IPS-15b (cell line): Measurements from ENCODE around the gene MPND.

Source experiments
- H3K27me3 ChIP-seq: one replicate; pipeline ENCODE4 v1.6.1; 2013; ENCODE audit warnings: low read length; ENCODE audit not compliant: control insufficient read depth, insufficient read depth
- H3K36me3 ChIP-seq: one replicate; pipeline ENCODE4 v1.6.1; 2013; ENCODE audit warnings: low read length; ENCODE audit not compliant: control insufficient read depth, insufficient read depth
- H3K4me1 ChIP-seq: one replicate; pipeline ENCODE4 v1.6.1; 2013; ENCODE audit warnings: mild to moderate bottlenecking, low read length; ENCODE audit not compliant: control insufficient read depth, insufficient read depth
- H3K4me3 ChIP-seq: one replicate; pipeline ENCODE4 v1.5.1; 2013; ENCODE audit warnings: low read depth, low read length
- H3K9ac ChIP-seq: one replicate; pipeline ENCODE4 v1.6.1; 2013; ENCODE audit warnings: low read depth, mild to moderate bottlenecking, low read length
- H3K9me3 ChIP-seq: one replicate; pipeline ENCODE4 v1.6.1; 2013; ENCODE audit warnings: mild to moderate bottlenecking, low read length; ENCODE audit not compliant: control insufficient read depth, insufficient read depth

Gene MPND, protein sequence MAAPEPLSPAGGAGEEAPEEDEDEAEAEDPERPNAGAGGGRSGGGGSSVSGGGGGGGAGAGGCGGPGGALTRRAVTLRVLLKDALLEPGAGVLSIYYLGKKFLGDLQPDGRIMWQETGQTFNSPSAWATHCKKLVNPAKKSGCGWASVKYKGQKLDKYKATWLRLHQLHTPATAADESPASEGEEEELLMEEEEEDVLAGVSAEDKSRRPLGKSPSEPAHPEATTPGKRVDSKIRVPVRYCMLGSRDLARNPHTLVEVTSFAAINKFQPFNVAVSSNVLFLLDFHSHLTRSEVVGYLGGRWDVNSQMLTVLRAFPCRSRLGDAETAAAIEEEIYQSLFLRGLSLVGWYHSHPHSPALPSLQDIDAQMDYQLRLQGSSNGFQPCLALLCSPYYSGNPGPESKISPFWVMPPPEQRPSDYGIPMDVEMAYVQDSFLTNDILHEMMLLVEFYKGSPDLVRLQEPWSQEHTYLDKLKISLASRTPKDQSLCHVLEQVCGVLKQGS

DNA sequence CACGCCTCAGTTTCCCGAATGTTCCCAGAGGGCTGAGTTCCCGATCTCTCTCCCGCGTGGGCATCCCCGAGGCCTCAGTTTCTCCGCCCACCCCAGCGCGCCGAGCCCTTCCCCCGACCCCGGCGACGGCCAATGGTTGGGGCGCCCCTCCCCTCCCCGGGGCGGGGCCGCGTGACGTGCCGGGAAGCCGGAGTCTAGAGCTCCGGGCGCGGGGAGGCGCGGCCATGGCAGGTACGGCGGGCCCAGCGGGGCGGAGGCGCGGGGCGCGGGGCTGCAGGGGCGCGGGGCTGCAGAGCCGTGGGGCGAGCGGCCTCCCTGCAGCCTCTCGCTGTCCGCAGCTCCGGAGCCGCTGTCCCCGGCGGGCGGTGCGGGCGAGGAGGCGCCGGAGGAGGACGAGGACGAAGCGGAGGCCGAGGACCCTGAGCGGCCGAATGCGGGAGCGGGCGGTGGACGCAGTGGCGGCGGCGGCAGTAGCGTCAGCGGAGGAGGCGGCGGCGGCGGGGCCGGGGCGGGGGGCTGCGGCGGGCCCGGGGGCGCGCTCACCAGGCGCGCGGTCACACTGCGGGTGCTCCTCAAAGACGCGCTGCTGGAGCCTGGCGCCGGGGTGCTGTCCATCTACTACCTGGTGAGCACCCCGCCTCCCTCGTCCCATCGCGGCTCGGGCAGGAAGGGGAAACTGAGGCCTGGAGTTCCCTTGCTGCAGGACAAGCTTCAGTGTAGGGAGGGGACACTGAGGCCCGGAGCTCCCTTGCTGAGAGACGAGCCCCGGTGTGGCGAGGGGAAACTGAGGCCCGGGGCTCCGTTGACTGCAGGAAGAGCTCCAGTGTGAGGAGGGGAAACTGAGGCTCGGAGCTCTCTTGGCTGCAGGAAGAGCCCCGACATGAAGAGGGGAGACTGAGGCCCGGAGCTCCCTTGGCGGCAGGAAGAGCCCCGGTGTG lies at the start of gene MPND:
TSS of gene MPND (plus strand) at position 193 of the 938 bp plus-strand sequence. CDS start at position 225, 32 bp downstream.
- peaks cover 7% of the 10 kb centered on the region for H3K36me3 ChIP-seq

GRCh38 chr19:4294389-4294788 lies 49.0 kb upstream of the MPND start:
- Histone ChIP-seq H3K9me3 (no peaks in the 10 kb centered on the region), H3K36me3 (no peaks in the 10 kb centered on the region), H3K9ac (no peak overlapping the region), H3K4me3 (peak overlapping the region; percentile 26), H3K27me3 (peaks cover 2% of the 10 kb centered on the region), H3K4me1 (no peaks in the 10 kb centered on the region)

More for the DNA sequence above, at the start of gene MPND:
- Histone ChIP-seq H3K27me3 (no peaks in the 10 kb centered on the region), H3K4me1 (peaks cover 6% of the 10 kb centered on the region), H3K4me3 (peak within 1 kb of the TSS; percentile 84), H3K9ac (peak within 1 kb of the TSS; percentile 92), H3K9me3 (no peaks in the 10 kb centered on the region)

- peaks cover 2% of the 10 kb centered on the region for H3K27me3 ChIP-seq
- no peak overlapping the region for H3K9ac ChIP-seq
- no peaks in the 10 kb centered on the region for H3K36me3 ChIP-seq
- H3K4me1 ChIP-seq, result no peaks in the 10 kb centered on the region
- no peaks in the 10 kb centered on the region for H3K9me3 ChIP-seq
- H3K4me3 ChIP-seq, result no peak overlapping the region
Observed at GRCh38 chr19:4295972-4296771, 47.2 kb upstream of the MPND start.

DNA sequence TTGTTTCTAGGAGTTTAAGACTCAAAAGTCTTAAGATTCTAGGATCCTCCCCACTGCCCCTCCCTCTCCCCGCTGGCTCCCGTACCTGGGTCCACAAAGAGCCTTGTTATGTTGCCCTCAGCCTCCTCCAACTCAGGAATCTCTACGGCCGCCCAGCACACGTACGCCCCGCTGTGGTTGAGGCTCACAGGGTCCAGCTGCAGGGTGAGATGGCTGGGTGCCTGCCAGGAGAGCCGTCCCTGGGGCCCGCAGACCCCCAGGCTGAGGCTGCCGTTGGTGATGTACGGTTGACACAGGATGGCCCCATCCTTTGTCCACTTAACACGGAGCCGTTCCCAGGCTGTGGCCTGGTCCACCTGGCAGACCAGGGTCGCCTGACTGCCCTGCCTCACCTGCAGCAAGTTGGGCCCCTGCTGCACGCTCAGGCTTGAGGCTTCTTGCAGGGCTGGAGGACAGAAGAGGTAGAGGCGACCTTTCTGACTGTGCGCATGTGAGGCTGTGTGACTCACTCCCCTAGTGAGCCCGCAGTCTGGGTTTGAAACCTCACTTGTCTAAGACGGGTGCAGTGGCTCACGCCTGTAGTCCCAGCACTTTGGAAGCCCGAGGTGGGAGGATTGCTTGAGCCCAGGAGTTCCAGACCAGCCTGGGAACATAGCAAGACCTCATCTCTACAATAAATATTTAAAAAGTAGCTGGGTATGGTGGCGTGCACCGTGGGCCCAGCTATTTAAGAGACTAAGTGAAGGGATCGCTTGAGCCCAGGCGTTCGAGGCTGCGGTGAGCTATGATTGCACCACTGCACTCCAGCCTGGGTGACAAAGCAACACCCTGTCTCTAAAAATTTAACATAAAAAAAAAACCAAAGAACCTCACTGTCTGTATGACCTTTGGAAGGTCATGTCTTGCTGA lies 45.2 kb upstream of the MPND start:
- Histone ChIP-seq H3K36me3 (no peaks in the 10 kb centered on the region), H3K9ac (no peak overlapping the region), H3K4me1 (no peaks in the 10 kb centered on the region), H3K4me3 (no peak overlapping the region), H3K27me3 (peaks cover 2% of the 10 kb centered on the region), H3K9me3 (no peaks in the 10 kb centered on the region)

- peaks cover 2% of the 10 kb centered on the region for H3K27me3 ChIP-seq
- H3K4me1 ChIP-seq, result no peaks in the 10 kb centered on the region
- H3K4me3 ChIP-seq, result no peak overlapping the region
- no peaks in the 10 kb centered on the region for H3K9me3 ChIP-seq
- no peak overlapping the region for H3K9ac ChIP-seq
- H3K36me3 ChIP-seq, result no peaks in the 10 kb centered on the region
Observed at GRCh38 chr19:4298810-4299550, 44.4 kb upstream of the MPND start.

GRCh38 chr19:4300589-4300988 lies 42.8 kb upstream of the MPND start:
- Histone ChIP-seq H3K9ac (no peak overlapping the region), H3K27me3 (peaks cover 2% of the 10 kb centered on the region), H3K9me3 (no peaks in the 10 kb centered on the region), H3K4me3 (no peak overlapping the region), H3K36me3 (no peaks in the 10 kb centered on the region), H3K4me1 (peaks cover 3% of the 10 kb centered on the region)

DNA sequence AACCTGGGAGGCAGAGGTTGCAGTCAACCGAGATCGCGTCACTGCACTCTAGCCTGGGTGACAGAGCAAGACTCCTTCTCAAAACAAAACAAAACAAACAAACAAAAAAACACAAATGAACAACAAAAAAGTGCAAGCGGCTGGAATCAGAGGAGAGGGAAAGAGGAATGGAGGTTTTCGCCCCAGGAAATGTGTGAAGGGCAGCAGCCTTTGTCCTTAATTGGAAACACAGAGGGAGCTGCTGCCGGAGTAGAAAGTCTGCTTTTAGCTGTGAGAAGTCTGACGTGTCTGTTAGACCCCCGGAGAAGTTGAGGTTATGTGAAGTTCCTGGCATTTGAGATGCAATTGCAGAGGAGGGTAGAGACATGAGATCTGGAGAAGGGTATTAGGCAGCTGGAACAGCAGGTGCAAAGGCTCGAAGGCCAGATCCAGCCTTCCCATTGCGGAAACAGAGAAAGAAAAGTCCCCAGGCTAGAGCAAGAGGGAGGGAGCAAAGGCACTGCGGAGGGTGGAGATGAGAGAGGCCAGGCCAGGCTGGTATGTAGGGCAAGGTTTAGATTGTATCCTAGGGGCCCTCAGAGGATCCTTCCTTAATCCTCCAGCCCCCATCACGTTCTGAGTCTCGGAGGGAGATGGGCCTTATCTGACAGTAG lies 41.6 kb upstream of the MPND start:
- H3K4me1 ChIP-seq, result peaks cover 3% of the 10 kb centered on the region
- H3K9ac ChIP-seq, result no peak overlapping the region
- H3K4me3 ChIP-seq, result no peak overlapping the region

DNA sequence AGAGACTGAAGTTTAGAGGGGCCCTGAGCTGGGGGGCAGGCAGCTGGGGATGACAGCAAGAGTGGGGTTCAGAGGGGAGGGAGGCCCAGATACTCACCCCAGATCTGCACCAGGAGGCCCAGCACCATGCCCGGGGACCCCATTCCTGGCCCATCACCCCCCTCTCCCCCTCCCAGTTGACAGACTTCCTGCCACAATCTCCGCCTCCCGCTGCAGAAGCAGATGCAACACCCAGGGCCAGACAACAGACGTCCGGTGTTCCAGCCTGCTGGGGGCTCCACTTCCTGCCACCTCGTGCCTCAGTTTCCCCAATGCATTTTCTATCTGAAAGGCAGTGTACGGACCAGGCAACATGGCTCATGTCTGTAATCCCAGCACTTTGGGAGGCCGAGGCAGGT lies 41.1 kb upstream of the MPND start, which contains the start of gene TMIGD2:
TSS of gene TMIGD2 (minus strand) at position 147 of the 398 bp plus-strand sequence. CDS start at position 143, 4 bp downstream.
- no peak within 1 kb of the TSS for H3K4me3 ChIP-seq
- no peaks in the 10 kb centered on the region for H3K27me3 ChIP-seq
- no peak within 1 kb of the TSS for H3K9ac ChIP-seq
- H3K4me1 ChIP-seq, result peaks cover 3% of the 10 kb centered on the region
- peaks cover 6% of the 10 kb centered on the region for H3K36me3 ChIP-seq
- H3K9me3 ChIP-seq, result no peaks in the 10 kb centered on the region

More for the DNA sequence above, 41.6 kb upstream of the MPND start:
- Histone ChIP-seq H3K36me3 (peaks cover 1% of the 10 kb centered on the region), H3K9me3 (no peaks in the 10 kb centered on the region), H3K27me3 (no peaks in the 10 kb centered on the region)

DNA sequence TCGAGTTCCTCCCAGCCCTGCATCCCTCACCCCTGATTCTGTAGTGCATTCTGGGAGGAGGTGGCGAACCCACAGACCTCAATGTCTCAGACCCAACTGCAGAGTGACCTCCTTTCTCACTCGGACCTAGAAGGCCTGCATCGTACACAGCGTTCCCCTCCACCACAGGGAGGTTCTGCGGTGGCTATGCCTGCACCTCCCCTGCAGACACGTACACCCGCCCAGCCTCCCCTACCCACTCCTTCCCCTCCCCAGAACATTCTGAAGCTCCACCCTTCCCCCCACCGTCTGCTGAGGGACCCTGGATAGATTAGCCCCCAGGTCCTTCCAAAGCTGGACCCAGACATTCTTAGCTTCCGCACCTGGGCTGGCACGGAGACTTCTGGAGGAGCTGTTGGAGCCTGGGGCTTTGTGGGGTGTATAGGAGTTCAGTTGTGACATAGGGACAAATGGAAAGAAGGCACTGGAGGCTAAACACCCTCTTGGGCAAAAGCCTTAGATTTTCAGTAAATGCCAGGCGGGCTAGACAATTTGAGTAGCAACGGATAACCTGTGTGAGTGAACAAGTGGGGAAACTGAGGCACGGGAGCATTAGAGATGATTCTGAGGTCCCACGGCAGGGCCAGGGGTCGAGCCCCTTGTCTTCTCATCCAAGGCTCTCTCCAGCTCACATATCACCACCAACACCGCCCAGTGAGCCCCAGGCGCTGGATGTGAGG lies 39.4 kb upstream of the MPND start:
- Histone ChIP-seq H3K9ac (no peak overlapping the region), H3K9me3 (no peaks in the 10 kb centered on the region), H3K4me3 (peak overlapping the region; percentile 39)

More for the DNA sequence above, 39.4 kb upstream of the MPND start:
- Histone ChIP-seq H3K4me1 (peaks cover 3% of the 10 kb centered on the region), H3K27me3 (no peaks in the 10 kb centered on the region), H3K36me3 (peaks cover 13% of the 10 kb centered on the region)
